Measurements from ENCODE around the gene ADK. TPM values are rescaled to one million over a fixed set of nuclear protein-coding genes. Genes with fewer than 3 reads are reported as not detected.

ADK gene
- total and polyA plus RNA-seq, 2 of the 13 experiments (the other 11 are each of a cell fraction or from before 2014, with no cell fraction given) = 48.6 to 79.1 TPM

- in situ Hi-C loops (cut with HindIII; ENCODE audit: extremely low pct_ligation_motif_present, low pct_unique_long_range_greater_than_20kb) (no loop called here), intact Hi-C loops (cut with micrococcal nuclease; ENCODE audit: unreplicated experiment) (no loop called here)
- H2AFZ ChIP-seq (ENCODE audit: low read length) = no peak overlapping the region
- H3K4me1 ChIP-seq (ENCODE audit: insufficient read depth, low read length) = no peaks in the 10 kb centered on the region
- DNase-seq (ENCODE audit: low spot score) = no peak
- no peaks in the 10 kb centered on the region for H3K9me3 ChIP-seq (ENCODE audit: low read length)
- H3K9ac ChIP-seq (ENCODE audit: insufficient read depth, low read depth, low read length) = no peak overlapping the region
- H3K27me3 ChIP-seq (ENCODE audit: control insufficient read depth in 1 of 2, insufficient read depth in 2 of 2, low read length in 2 of 2) = no peaks in the 10 kb centered on the region
- no peak for ATAC-seq
- no peak for FAIRE-seq
- no peak overlapping the region for H3K4me3 ChIP-seq (replicated peaks in 1 of 3; ENCODE audit: insufficient read depth in 1 of 3, low read depth in 2 of 3, low read length in 3 of 3)
- ChIA-PET POLR2A (no interaction called here), CTCF (ENCODE audit: low intra/inter-chr PET ratio, low total read pairs) (no interaction called here)
- no peaks in the 10 kb centered on the region for H4K20me1 ChIP-seq (ENCODE audit: insufficient read depth, low read length)
- TF ChIP-seq MED8 (CRISPR knock-in tag; IDR thresholded peaks at IDR 0.05; ENCODE audit: insufficient replicate concordance) (no peak), ZNF510 (CRISPR knock-in tag; IDR thresholded peaks at IDR 0.05; ENCODE audit: low read depth) (no peak), ZNF772 (CRISPR knock-in tag; IDR thresholded peaks at IDR 0.05) (no peak), ZNF713 (CRISPR knock-in tag; IDR thresholded peaks at IDR 0.05) (no peak)
- 0 out of 5 replicates have a peak, but pooled peaks cover 0 to 4% of the 10 kb centered on the region in 2 experiments for H3K36me3 ChIP-seq (replicated peaks in 1 of 2; ENCODE audit: control insufficient read depth in 1 of 2, insufficient read depth in 2 of 2, low read length in 2 of 2)
- H3K79me2 ChIP-seq (ENCODE audit: insufficient read depth, low read length) = no peaks in the 10 kb centered on the region
- BruUV-seq (replicated peaks) = no TSS peak
- no peak overlapping the region for H3K4me2 ChIP-seq (ENCODE audit: low read depth, low read length)
- H3K27ac ChIP-seq (ENCODE audit: extremely low read length, insufficient read depth, low read length) = no peak overlapping the region
Observed at GRCh38 chr10:74612195-74612594, 461.2 kb downstream of the ADK start.

- H2AFZ ChIP-seq (ENCODE audit: low read length) = no peak overlapping the region
- CTCF ChIA-PET (ENCODE audit: low intra/inter-chr PET ratio, low total read pairs) = no interaction called here
- no peaks in the 10 kb centered on the region for H3K9me3 ChIP-seq (ENCODE audit: low read length)
- DNase-seq (ENCODE audit: low spot score) (no peak), ATAC-seq (no peak), FAIRE-seq (no peak)
- no peak overlapping the region for H3K9ac ChIP-seq (ENCODE audit: insufficient read depth, low read depth, low read length)
- no peak overlapping the region for H3K4me3 ChIP-seq (replicated peaks in 1 of 3; ENCODE audit: insufficient read depth in 1 of 3, low read depth in 2 of 3, low read length in 3 of 3)
- in situ Hi-C loops (cut with HindIII; ENCODE audit: extremely low pct_ligation_motif_present, low pct_unique_long_range_greater_than_20kb) = no loop called here
- H3K27ac ChIP-seq (ENCODE audit: extremely low read length, insufficient read depth, low read length) = no peak overlapping the region
- H3K4me1 ChIP-seq (ENCODE audit: insufficient read depth, low read length) = no peaks in the 10 kb centered on the region
- no peaks in the 10 kb centered on the region for H3K27me3 ChIP-seq (ENCODE audit: control insufficient read depth in 1 of 2, insufficient read depth in 2 of 2, low read length in 2 of 2)
- 0 out of 5 replicates have a peak, but pooled peaks cover 0 to 2% of the 10 kb centered on the region in 2 experiments for H3K36me3 ChIP-seq (replicated peaks in 1 of 2; ENCODE audit: control insufficient read depth in 1 of 2, insufficient read depth in 2 of 2, low read length in 2 of 2)
- no peaks in the 10 kb centered on the region for H4K20me1 ChIP-seq (ENCODE audit: insufficient read depth, low read length)
- H3K79me2 ChIP-seq (ENCODE audit: insufficient read depth, low read length) = no peaks in the 10 kb centered on the region
- H3K4me2 ChIP-seq (ENCODE audit: low read depth, low read length) = no peak overlapping the region
- no TSS peak for BruUV-seq (replicated peaks)
- intact Hi-C loops (cut with micrococcal nuclease; ENCODE audit: unreplicated experiment) = no loop called here
- POLR2A ChIA-PET = no interaction called here
- no peak for TF ChIP-seq ZNF772 (CRISPR knock-in tag; IDR thresholded peaks at IDR 0.05)
- no peak for TF ChIP-seq ZNF207 (IDR thresholded peaks at IDR 0.05; ENCODE audit: borderline replicate concordance)
- TF ChIP-seq LCORL (IDR thresholded peaks at IDR 0.05) = no peak
- no peak for TF ChIP-seq LCORL (CRISPR knock-in tag; IDR thresholded peaks at IDR 0.05)
- no peak for TF ChIP-seq SP5 (CRISPR knock-in tag; IDR thresholded peaks at IDR 0.05; ENCODE audit: borderline replicate concordance, low read depth)
- no peak for TF ChIP-seq ZNF850 (CRISPR knock-in tag; conservative IDR thresholded peaks at IDR 0.05)
- no peak for TF ChIP-seq ZFP82 (CRISPR knock-in tag; IDR thresholded peaks at IDR 0.05; ENCODE audit: borderline replicate concordance)
- no peak for TF ChIP-seq HHEX (CRISPR knock-in tag; IDR thresholded peaks at IDR 0.05)
- TF ChIP-seq ZBED4 (CRISPR knock-in tag; IDR thresholded peaks at IDR 0.05; ENCODE audit: borderline replicate concordance) = no peak
- no peak for TF ChIP-seq ZNF747 (CRISPR knock-in tag; IDR thresholded peaks at IDR 0.05; ENCODE audit: borderline replicate concordance)
- no peak for TF ChIP-seq HOXD1 (CRISPR knock-in tag; IDR thresholded peaks at IDR 0.05)
- no peak for TF ChIP-seq PPARG (CRISPR knock-in tag; conservative IDR thresholded peaks at IDR 0.05)
- TF ChIP-seq HOXA5 (CRISPR knock-in tag; IDR thresholded peaks at IDR 0.05) = no peak
- TF ChIP-seq NFATC3 (CRISPR knock-in tag; IDR thresholded peaks at IDR 0.05) = no peak
- no peak for TF ChIP-seq TFDP2 (CRISPR knock-in tag; IDR thresholded peaks at IDR 0.05)
Observed at GRCh38 chr10:74620626-74621025, 469.6 kb downstream of the ADK start.
